HCT116 (cell line): ENCODE results near the gene H19. TPM values are rescaled to one million over a fixed set of nuclear protein-coding genes. Genes with fewer than 3 reads are reported as not detected.

Experiments used
- ATAC-seq: fragments of 200-7000 bp; cut with Tn5 transposase; 2 replicates; pipeline ENCODE4 v1.9.1; 2020; ENCODE audit warnings: mild to moderate bottlenecking, moderate library complexity
- BruUV-seq: library from RNA; stranded (reverse); fragments of 400-500 nt; replicated peaks from 2 replicates; lab custom pipeline; 2021; lab: Mats Ljungman, UMichigan
- CTCF ChIA-PET: fragments of 300-600 bp; sonication (Branson Sonifier 250); formaldehyde crosslinking; loops from one replicate; lab custom pipeline; 2021; ENCODE audit warnings: antibody characterized with exemption; lab: Charles Lee
- POLR2A ChIA-PET: fragments of 300-600, 350-600 bp; sonication (Branson Sonifier 250); formaldehyde crosslinking; loops from one replicate; lab custom pipeline; 2021; ENCODE audit warnings: antibody characterized with exemption; lab: Charles Lee
- RAD21 ChIA-PET, 2 experiments: fragments of 300-600 bp; sonication (Branson Sonifier 250); formaldehyde crosslinking; loops; one replicate each; lab custom pipeline; 2023; ENCODE audit warnings: low total read pairs in 2 of 2; ENCODE audit not compliant: uncharacterized antibody in 2 of 2, unreplicated experiment in 2 of 2, low non-redundant PET in 1 of 2; lab: Charles Lee
- DNase-seq: peaks from one replicate; pipeline ENCODE4 v3.0.0-alpha.2; 2010; ENCODE audit warnings: low read depth, low spot score
- H2AFZ ChIP-seq: fragments of 200-600 bp; shearing (Covaris generic), sonication (generic); 2 replicates; pipeline ENCODE4 v1.6.1; 2017; ENCODE audit warnings: low read depth, mixed run types, mixed read lengths, antibody characterized with exemption, low read length; ENCODE audit not compliant: poor library complexity, severe bottlenecking
- H3K27ac ChIP-seq: 2 replicates; pipeline ENCODE4 v1.5.1; 2012; ENCODE audit warnings: low read depth, low read length
- H3K27me3 ChIP-seq: fragments of 200-600 bp; sonication (generic); 2 replicates; pipeline ENCODE4 v1.6.1; 2016; ENCODE audit warnings: mixed run types, low read length, mixed read lengths; ENCODE audit not compliant: insufficient read depth
- H3K36me3 ChIP-seq, 2 experiments: fragments of 200-500 bp in 1 of 2; fragments of 200-600 bp in 1 of 2; sonication (Bioruptor generic) in 1 of 2; sonication (generic) in 1 of 2; 2 replicates each; pipeline versions ENCODE4 v1.5.1 to v1.6.1; 2014 to 2016; ENCODE audit warnings: low read length in 2 of 2, inconsistent platforms in 1 of 2, mixed read lengths in 1 of 2, mixed run types in 1 of 2; ENCODE audit not compliant: insufficient read depth in 2 of 2, control insufficient read depth in 1 of 2
- H3K4me1 ChIP-seq, 2 experiments: fragments of 200-600 bp in 1 of 2; sonication (generic) in 1 of 2; 2 replicates each; pipeline versions ENCODE4 v1.5.1 to v1.6.1; 2012 to 2017; ENCODE audit warnings: low read length in 2 of 2, inconsistent platforms in 1 of 2, mild to moderate bottlenecking in 1 of 2, mixed read lengths in 1 of 2, mixed run types in 1 of 2, moderate library complexity in 1 of 2; ENCODE audit not compliant: insufficient read depth in 2 of 2, control insufficient read depth in 1 of 2
- H3K4me2 ChIP-seq: fragments of 200-600 bp; sonication (generic); 2 replicates; pipeline ENCODE4 v1.6.1; 2017; ENCODE audit warnings: mixed run types, low read length, mixed read lengths
- H3K4me3 ChIP-seq, 2 experiments: fragments of 200-600 bp in 1 of 2; sonication (generic) in 1 of 2; replicated peaks in 1 of 2; 2 replicates each; pipeline ENCODE4 v1.5.1; 2011 to 2016; ENCODE audit warnings: low read length in 2 of 2, control low read depth in 1 of 2, low read depth in 1 of 2, mild to moderate bottlenecking in 1 of 2, mixed read lengths in 1 of 2, mixed run types in 1 of 2
- H3K79me2 ChIP-seq: fragments of 200-600 bp; sonication (generic); 2 replicates; pipeline ENCODE4 v1.6.1; 2017; ENCODE audit warnings: mild to moderate bottlenecking, mixed run types, low read length, moderate library complexity, mixed read lengths; ENCODE audit not compliant: insufficient read depth
- H3K9ac ChIP-seq: fragments of 200-600 bp; sonication (generic); 2 replicates; pipeline ENCODE4 v1.6.1; 2016; ENCODE audit warnings: low read length, mixed read lengths
- H3K9me2 ChIP-seq: fragments of 200-600 bp; sonication (generic), shearing (Covaris generic); 2 replicates; pipeline ENCODE4 v1.6.1; 2017; ENCODE audit warnings: mixed run types, mild to moderate bottlenecking, moderate library complexity; ENCODE audit not compliant: insufficient read depth
- H3K9me3 ChIP-seq, 2 experiments: fragments of 200-500 bp in 1 of 2; fragments of 200-600 bp in 1 of 2; sonication (Bioruptor generic) in 1 of 2; sonication (generic) in 1 of 2; 2 replicates each; pipeline ENCODE4 v1.6.1; 2014 to 2017; ENCODE audit warnings: low read length in 2 of 2, mixed read lengths in 2 of 2, inconsistent platforms in 1 of 2, low read depth in 1 of 2, mild to moderate bottlenecking in 1 of 2, mixed run types in 1 of 2, moderate library complexity in 1 of 2; ENCODE audit not compliant: control insufficient read depth in 1 of 2, insufficient read depth in 1 of 2
- H4K20me1 ChIP-seq: fragments of 200-600 bp; sonication (generic), shearing (Covaris generic); 2 replicates; pipeline ENCODE4 v1.6.1; 2017; ENCODE audit warnings: mixed run types, mild to moderate bottlenecking, moderate library complexity; ENCODE audit not compliant: insufficient read depth
- CEBPB ChIP-seq: IDR thresholded peaks from 2 replicates; pipeline ENCODE4 v1.6.1; 2012; ENCODE audit warnings: low read depth
- EGR1 ChIP-seq: IDR thresholded peaks from 2 replicates; pipeline ENCODE4 v1.6.1; 2012; ENCODE audit warnings: low read depth
- ELF1 ChIP-seq: IDR thresholded peaks from 2 replicates; pipeline ENCODE4 v1.6.1; 2012; ENCODE audit warnings: low read depth, borderline replicate concordance
- JUND ChIP-seq: IDR thresholded peaks from 2 replicates; pipeline ENCODE4 v1.6.1; 2012
- POLR2A ChIP-seq: IDR thresholded peaks from 2 replicates; pipeline ENCODE4 v1.7.0; 2011; ENCODE audit warnings: borderline replicate concordance; ENCODE audit not compliant: insufficient read depth, insufficient read length; ENCODE audit errors: extremely low read depth
- SIN3A ChIP-seq: IDR thresholded peaks from 2 replicates; pipeline ENCODE4 v1.6.1; 2012; ENCODE audit warnings: low read depth
- SP1 ChIP-seq: IDR thresholded peaks from 2 replicates; pipeline ENCODE4 v1.6.1; 2012; ENCODE audit warnings: low read depth
- TCF7L2 ChIP-seq: IDR thresholded peaks from 2 replicates; pipeline ENCODE4 v1.7.0; 2011; ENCODE audit warnings: borderline replicate concordance, inconsistent platforms; ENCODE audit not compliant: insufficient read depth, insufficient read length; ENCODE audit errors: extremely low read depth
- ZFX ChIP-seq: fragments of 450-650 bp; IDR thresholded peaks from 2 replicates; pipeline ENCODE4 v1.6.1; 2017
- intact Hi-C: fragments of 100-400 bp; cut with micrococcal nuclease; formaldehyde crosslinking; loops from 2 replicates; pipeline ENCODE4 v1.10.0; 2022
- total RNA-seq: library from RNA; stranded (reverse); gene quantifications from one replicate; pipeline ENCODE4 v1.2.1, GENCODE V29; 2021; ENCODE audit not compliant: unreplicated experiment
- TF ChIP-seq, protein P1 (sequence below): IDR thresholded peaks from 2 replicates; pipeline ENCODE4 v1.6.1; 2012
- TF ChIP-seq, protein P2 (sequence below), 3 experiments: fragments of 200-600 bp in 1 of 3; sonication (generic) in 1 of 3; IDR thresholded peaks in 2 of 3; conservative IDR thresholded peaks in 1 of 3; 2 replicates each; pipeline ENCODE4 v1.5.1; 2012 to 2017; ENCODE audit warnings: low read depth in 2 of 3, low read length in 2 of 3, antibody characterized with exemption in 1 of 3, borderline replicate concordance in 1 of 3, control low read depth in 1 of 3, mild to moderate bottlenecking in 1 of 3, mixed read lengths in 1 of 3, mixed run types in 1 of 3, moderate library complexity in 1 of 3; ENCODE audit not compliant: insufficient read depth in 1 of 3

Gene H19
- total RNA-seq, 1 experiment from 2014 or later = 10.5 TPM

DNA sequence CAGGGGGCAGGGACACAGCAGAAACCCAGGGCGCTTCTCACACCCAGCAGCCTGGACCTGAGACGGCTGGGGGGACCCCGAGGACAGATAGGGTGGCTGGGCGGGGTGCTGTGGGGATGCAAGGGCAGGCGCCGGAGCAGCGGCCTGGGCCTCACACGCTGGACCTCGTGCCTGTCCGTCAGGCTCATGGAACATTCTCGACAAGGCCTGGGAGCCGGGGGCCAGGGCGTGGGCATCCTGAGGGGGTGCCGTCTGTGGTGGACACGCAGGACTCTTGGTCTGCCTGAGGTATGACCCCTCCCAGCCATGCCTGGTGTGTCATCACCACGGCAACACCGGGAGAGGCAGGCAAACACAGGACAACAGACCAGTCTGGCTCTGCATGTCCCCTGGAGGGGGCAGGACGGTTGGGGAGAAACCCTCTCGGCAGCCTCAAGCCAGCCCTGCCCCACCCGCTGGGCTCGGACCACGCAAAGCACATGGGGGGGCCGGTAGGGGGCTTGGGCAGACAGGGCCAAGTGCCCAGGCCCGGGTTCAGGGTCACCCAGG lies 29.1 kb downstream of the H19 start:
- BruUV-seq = no TSS peak
- intact Hi-C loops = no loop called here
- TF ChIP-seq EGR1 = no peak
- no peak for TF ChIP-seq SIN3A
- TF ChIP-seq ELF1 = no peak
- TF ChIP-seq, protein P1, sequence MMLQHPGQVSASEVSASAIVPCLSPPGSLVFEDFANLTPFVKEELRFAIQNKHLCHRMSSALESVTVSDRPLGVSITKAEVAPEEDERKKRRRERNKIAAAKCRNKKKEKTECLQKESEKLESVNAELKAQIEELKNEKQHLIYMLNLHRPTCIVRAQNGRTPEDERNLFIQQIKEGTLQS = no peak
- no peak for TF ChIP-seq POLR2A
- TF ChIP-seq JUND = no peak
- TF ChIP-seq TCF7L2 = no peak
- no peak for TF ChIP-seq CEBPB
- TF ChIP-seq SP1 = no peak
- TF ChIP-seq ZFX = no peak
- TF ChIP-seq, protein P2, sequence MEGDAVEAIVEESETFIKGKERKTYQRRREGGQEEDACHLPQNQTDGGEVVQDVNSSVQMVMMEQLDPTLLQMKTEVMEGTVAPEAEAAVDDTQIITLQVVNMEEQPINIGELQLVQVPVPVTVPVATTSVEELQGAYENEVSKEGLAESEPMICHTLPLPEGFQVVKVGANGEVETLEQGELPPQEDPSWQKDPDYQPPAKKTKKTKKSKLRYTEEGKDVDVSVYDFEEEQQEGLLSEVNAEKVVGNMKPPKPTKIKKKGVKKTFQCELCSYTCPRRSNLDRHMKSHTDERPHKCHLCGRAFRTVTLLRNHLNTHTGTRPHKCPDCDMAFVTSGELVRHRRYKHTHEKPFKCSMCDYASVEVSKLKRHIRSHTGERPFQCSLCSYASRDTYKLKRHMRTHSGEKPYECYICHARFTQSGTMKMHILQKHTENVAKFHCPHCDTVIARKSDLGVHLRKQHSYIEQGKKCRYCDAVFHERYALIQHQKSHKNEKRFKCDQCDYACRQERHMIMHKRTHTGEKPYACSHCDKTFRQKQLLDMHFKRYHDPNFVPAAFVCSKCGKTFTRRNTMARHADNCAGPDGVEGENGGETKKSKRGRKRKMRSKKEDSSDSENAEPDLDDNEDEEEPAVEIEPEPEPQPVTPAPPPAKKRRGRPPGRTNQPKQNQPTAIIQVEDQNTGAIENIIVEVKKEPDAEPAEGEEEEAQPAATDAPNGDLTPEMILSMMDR (IDR thresholded peaks at IDR 0.05 in 2 of 3, conservative IDR thresholded peaks at IDR 0.05 in 1 of 3; ENCODE audit: borderline replicate concordance in 1 of 3, insufficient read depth in 1 of 3, low read depth in 2 of 3, low read length in 2 of 3) = no peak
- Histone ChIP-seq H3K27ac (no peak overlapping the region), H3K36me3 (no peaks in the 10 kb centered on the region), H3K9ac (no peak overlapping the region), H3K79me2 (no peaks in the 10 kb centered on the region), H3K4me3 (no peak overlapping the region), H3K4me2 (no peak overlapping the region), H3K9me2 (no peaks in the 10 kb centered on the region), H2AFZ (no peak overlapping the region), H4K20me1 (no peaks in the 10 kb centered on the region), H3K27me3 (no peaks in the 10 kb centered on the region), H3K4me1 (no peaks in the 10 kb centered on the region), H3K9me3 (no peaks in the 10 kb centered on the region)
- POLR2A ChIA-PET = no interaction called here
- ATAC-seq (peak; percentile 53), DNase-seq (no peak)
- RAD21 ChIA-PET = no interaction called here
- CTCF ChIA-PET = no interaction called here
